HG02885 (cell line): ENCODE results near the gene CDK6.
A peak's percentile ranks its signal among the peaks of the same experiment; 100 is the strongest.

Experiments
- ATAC-seq: cut with Tn5 transposase; IDR thresholded peaks from one replicate; pipeline ENCODE4 v1.9.1; 2021; ENCODE audit warnings: mild to moderate bottlenecking; ENCODE audit not compliant: unreplicated experiment, poor library complexity

CDK6 gene

GRCh38 chr7:92694211-92694610 lies 142.2 kb downstream of the CDK6 start:
- no peak for ATAC-seq

GRCh38 chr7:92693519-92693918 lies 142.9 kb downstream of the CDK6 start:
- ATAC-seq: no peak

- peak; percentile 92 for ATAC-seq
Measured at GRCh38 chr7:92691578-92691977, 144.8 kb downstream of the CDK6 start.

GRCh38 chr7:92685136-92686042 lies 151.0 kb downstream of the CDK6 start:
- no peak for ATAC-seq

GRCh38 chr7:92684274-92684673 lies 152.1 kb downstream of the CDK6 start:
- ATAC-seq: no peak

GRCh38 chr7:92682903-92683539 lies 153.4 kb downstream of the CDK6 start:
- ATAC-seq: no peak

- no peak for ATAC-seq
Measured at GRCh38 chr7:92682330-92682729, 154.0 kb downstream of the CDK6 start.

GRCh38 chr7:92681633-92682032 lies 154.7 kb downstream of the CDK6 start:
- no peak for ATAC-seq

- ATAC-seq: no peak
Measured at GRCh38 chr7:92680442-92680841, 155.9 kb downstream of the CDK6 start.

- ATAC-seq: no peak
Measured at GRCh38 chr7:92678291-92678920, 158.0 kb downstream of the CDK6 start.

- peak; percentile 77 for ATAC-seq
Measured at GRCh38 chr7:92674379-92674778, 162.0 kb downstream of the CDK6 start.

GRCh38 chr7:92671505-92672169 lies 164.7 kb downstream of the CDK6 start:
- no peak for ATAC-seq

- ATAC-seq: no peak
Measured at GRCh38 chr7:92670204-92670851, 166.0 kb downstream of the CDK6 start.

- ATAC-seq: no peak
Measured at GRCh38 chr7:92669616-92670165, 166.7 kb downstream of the CDK6 start.

GRCh38 chr7:92668564-92668963 lies 167.8 kb downstream of the CDK6 start:
- no peak for ATAC-seq

GRCh38 chr7:92667816-92668535 lies 168.4 kb downstream of the CDK6 start:
- no peak for ATAC-seq

GRCh38 chr7:92665926-92666325 lies 170.4 kb downstream of the CDK6 start:
- no peak for ATAC-seq

GRCh38 chr7:92661651-92662050 lies 174.7 kb downstream of the CDK6 start:
- ATAC-seq: no peak

- ATAC-seq: no peak
Measured at GRCh38 chr7:92658671-92659070, 177.7 kb downstream of the CDK6 start.
